Stimulated activated CD4-positive, alpha-beta T cell treated with anti-CD3 and anti-CD28 coated beads, Interleukin-2, amount 100 ng/mL, for 4 hours (primary cell): Measurements from ENCODE around the gene DCST2.

Experiments
- DNase-seq: peaks from one replicate; pipeline ENCODE4 v3.0.0-alpha.2; 2020; ENCODE audit warnings: low read depth

Gene DCST2

GRCh38 chr1:155026588-155026987 is 7.0 kb downstream of the DCST2 start:
- DNase-seq, result no peak

GRCh38 chr1:155026154-155026553 is 7.4 kb downstream of the DCST2 start:
- no peak for DNase-seq

GRCh38 chr1:155024315-155024714 is 9.3 kb downstream of the DCST2 start:
- DNase-seq, result no peak

GRCh38 chr1:155023627-155024026 is 10.0 kb downstream of the DCST2 start:
- DNase-seq, result no peak

GRCh38 chr1:155022927-155023236 is 10.7 kb downstream of the DCST2 start:
- no peak for DNase-seq

DNA sequence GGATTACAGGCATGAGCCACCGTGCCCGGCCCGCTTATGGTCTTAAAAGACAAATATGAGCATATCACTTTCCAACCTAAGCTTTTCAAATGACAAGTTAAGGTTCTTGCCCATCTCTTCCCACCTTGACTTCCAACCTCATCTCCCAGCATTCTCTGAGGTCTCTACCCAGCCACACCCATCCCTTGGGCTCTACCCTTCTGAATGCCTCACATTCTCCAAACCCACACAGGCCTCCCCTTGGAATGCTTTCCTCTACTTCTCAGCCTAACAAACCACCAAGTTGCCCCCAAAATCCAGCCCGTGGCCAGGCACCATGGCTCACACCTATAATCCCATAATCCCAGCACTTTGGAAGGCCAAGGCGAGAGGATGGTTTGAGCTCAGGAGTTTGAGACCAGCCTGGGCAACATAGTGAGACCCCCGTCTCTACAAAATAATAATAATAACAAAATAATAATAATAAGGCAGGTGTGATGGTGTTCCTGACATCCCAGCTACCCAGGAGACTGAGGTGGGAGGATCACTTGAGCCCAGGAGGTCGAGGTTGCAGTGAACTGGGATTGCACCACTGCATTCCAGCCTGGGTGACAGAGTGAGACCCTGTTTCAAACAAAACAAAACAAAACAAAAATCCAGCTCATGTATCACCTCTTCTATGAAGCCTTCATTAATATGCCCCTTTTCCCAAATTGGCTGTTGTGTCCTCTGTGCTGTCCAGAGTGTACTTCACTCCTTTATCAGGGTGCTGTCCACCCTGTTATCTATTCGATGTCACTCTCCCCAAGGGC is 11.2 kb downstream of the DCST2 start:
- no peak for DNase-seq

GRCh38 chr1:155019377-155020245 is 14.0 kb downstream of the DCST2 start:
- DNase-seq, result no peak

- no peak for DNase-seq
Observed at GRCh38 chr1:155018617-155019348, 14.8 kb downstream of the DCST2 start.

DNA sequence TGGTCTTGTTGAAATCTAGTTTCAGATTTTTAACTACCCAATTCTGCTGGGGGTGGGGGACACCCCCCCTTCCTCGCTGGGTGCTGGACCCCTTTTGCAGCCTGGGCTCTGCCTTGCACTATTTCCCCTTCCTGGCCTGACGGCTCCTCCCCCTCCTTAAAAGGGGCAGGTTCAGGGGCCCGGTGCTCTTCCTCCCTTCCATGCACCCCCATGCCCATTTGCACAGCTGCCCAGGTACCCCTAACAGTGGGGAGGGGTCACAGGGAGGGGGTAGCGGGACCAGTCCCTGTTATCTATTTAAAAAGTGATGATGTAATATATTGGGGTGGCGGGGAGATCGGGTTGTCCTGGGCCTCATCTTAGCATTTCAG is 15.7 kb downstream of the DCST2 start:
- DNase-seq, result no peak

GRCh38 chr1:155017041-155017945 is 16.3 kb downstream of the DCST2 start:
- peak; percentile 95 for DNase-seq

- DNase-seq, result no peak
Observed at GRCh38 chr1:155016231-155016831, 17.2 kb downstream of the DCST2 start.

- no peak for DNase-seq
Observed at GRCh38 chr1:155015527-155016230, 17.9 kb downstream of the DCST2 start.

GRCh38 chr1:155014709-155015508 is 18.7 kb downstream of the DCST2 start:
- DNase-seq, result no peak

- no peak for DNase-seq
Observed at GRCh38 chr1:155013632-155014031, 19.9 kb downstream of the DCST2 start.

- DNase-seq, result no peak
Observed at GRCh38 chr1:155012776-155013602, 20.6 kb downstream of the DCST2 start.

DNA sequence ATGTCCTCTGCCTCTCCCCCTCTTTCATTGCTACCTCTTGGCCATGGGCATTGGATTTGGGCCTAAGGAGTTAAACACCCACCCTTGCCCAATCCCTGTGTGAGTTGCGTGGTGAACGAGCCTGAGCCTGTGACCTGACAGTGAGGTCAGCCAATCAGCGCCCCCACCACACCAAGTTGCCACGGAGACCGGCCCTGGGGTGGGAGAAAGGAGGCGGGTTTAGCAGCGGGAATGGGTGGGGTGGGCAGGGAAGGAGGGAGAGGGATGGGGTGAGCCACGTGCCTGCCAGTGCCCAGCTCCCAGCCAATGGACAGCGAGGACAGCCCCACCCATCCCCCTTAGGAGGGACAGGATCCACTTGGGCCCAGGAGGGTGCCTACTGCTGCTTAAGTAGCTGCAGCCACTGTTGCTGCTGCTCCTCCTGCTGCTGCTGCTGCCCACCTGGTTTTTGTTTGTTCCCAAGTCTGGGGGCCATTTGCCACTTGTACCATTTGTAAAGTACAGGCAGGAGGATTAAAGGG is 21.5 kb downstream of the DCST2 start:
- DNase-seq, result no peak

DNA sequence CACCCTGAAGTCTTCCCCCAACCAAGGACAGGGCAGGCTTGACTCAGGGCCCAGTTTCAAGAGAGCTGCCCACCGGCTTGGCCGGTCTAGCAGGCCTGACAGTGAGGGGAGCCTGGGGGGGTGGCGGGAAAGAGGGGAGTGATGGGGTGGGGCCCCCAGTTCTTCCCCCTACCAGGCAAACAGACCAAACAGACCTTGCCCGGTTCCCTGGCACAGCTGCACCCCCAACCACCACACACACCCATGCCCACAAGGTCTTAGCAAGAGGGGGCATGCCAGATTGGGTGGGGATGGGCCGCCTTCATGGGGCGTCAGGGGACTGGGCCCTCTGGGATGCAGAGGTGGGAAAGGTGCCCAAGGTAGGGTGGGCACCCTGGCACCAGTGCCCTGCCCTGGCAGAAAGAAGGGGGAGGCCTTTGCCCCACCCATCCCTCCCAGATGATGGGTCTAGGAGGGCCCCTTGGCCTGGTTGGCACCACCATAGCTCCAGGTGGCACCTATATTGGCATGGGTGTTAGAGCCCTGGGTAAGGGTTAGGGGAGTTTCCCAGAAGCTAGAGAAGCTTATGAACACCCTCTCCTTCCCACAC is 22.1 kb downstream of the DCST2 start:
- DNase-seq, result no peak

GRCh38 chr1:155011004-155011416 is 22.6 kb downstream of the DCST2 start:
- no peak for DNase-seq
